A549 (cell line): Measurements from ENCODE around the gene PXK. TPM values are rescaled to one million over a fixed set of nuclear protein-coding genes. Genes with fewer than 3 reads are reported as not detected.

ENCODE experiments used
- ATAC-seq, 2 experiments: fragments of 200-7000 bp in 1 of 2; fragments of >200 bp in 1 of 2; cut with Nextera tagmentation in 1 of 2; cut with Tn5 transposase in 1 of 2; 3 replicates each; pipeline versions ENCODE4 v1.8.0 to v1.9.1; 2018 to 2020; ENCODE audit warnings: mild to moderate bottlenecking in 1 of 2, moderate library complexity in 1 of 2
- CTCF ChIA-PET: fragments of 300-600 bp; sonication (Branson Sonifier 250); formaldehyde crosslinking; extraction: SDS; loops from one replicate; lab custom pipeline; 2021; ENCODE audit warnings: antibody characterized with exemption, inconsistent platforms; lab: Yijun Ruan, JAX
- POLR2A ChIA-PET: fragments of 350-600 bp; formaldehyde crosslinking; extraction: SDS; loops from one replicate; lab custom pipeline; 2021; ENCODE audit warnings: antibody characterized with exemption, inconsistent platforms; lab: Yijun Ruan, JAX
- DNase-seq, 2 experiments: peaks; one replicate each; pipeline versions ENCODE4 v3.0.0 to v3.0.0-alpha.2; 2011 to 2016; ENCODE audit warnings: low read depth in 1 of 2, low spot score in 1 of 2
- FAIRE-seq: peaks from 2 replicates; lab custom pipeline; 2011; peaks lifted over from hg19 to GRCh38; lab: Jason Lieb, UNC
- H3K27ac ChIP-seq, 2 experiments: fragments of >200 bp; sonication (Bioruptor Twin); formaldehyde crosslinking; 3 replicates each; pipeline ENCODE4 v1.5.1; 2016 to 2017
- H3K4me1 ChIP-seq: fragments of >200 bp; sonication (Bioruptor Twin); formaldehyde crosslinking; 3 replicates; pipeline ENCODE4 v1.6.1; 2016
- H3K4me2 ChIP-seq: fragments of >200 bp; sonication (Bioruptor Twin); formaldehyde crosslinking; 3 replicates; pipeline ENCODE4 v1.6.1; 2016
- H3K4me3 ChIP-seq: fragments of >200 bp; sonication (Bioruptor Twin); formaldehyde crosslinking; 3 replicates; pipeline ENCODE4 v1.5.1; 2016
- H3K9me3 ChIP-seq: fragments of >200 bp; sonication (Bioruptor Twin); formaldehyde crosslinking; 3 replicates; pipeline ENCODE4 v1.6.1; 2016
- ATOH8 ChIP-seq: fragments of 250-450 bp; sonication (Bioruptor Pico); IDR thresholded peaks from 2 replicates; pipeline ENCODE4 v1.5.0; 2020; ENCODE audit warnings: low read depth, mild to moderate bottlenecking, moderate library complexity
- BHLHE40 ChIP-seq: IDR thresholded peaks from 2 replicates; pipeline ENCODE4 v1.6.1; 2012; ENCODE audit warnings: low read depth, low read length, inconsistent platforms
- CEBPB ChIP-seq, 2 experiments: fragments of >200 bp in 1 of 2; sonication (Bioruptor Twin) in 1 of 2; formaldehyde crosslinking in 1 of 2; IDR thresholded peaks; 2 replicates each; pipeline ENCODE4 v1.6.1; 2012 to 2016
- CHD2 ChIP-seq: fragments of 150-350 bp; IDR thresholded peaks from 2 replicates; pipeline ENCODE4 v1.6.1; 2014; ENCODE audit warnings: low read length; ENCODE audit not compliant: partially characterized antibody
- CHD4 ChIP-seq: fragments of 200-600 bp; sonication (generic); IDR thresholded peaks from 2 replicates; pipeline ENCODE4 v1.6.1; 2016; ENCODE audit warnings: antibody characterized with exemption, mild to moderate bottlenecking, borderline replicate concordance
- E2F6 ChIP-seq: IDR thresholded peaks from 2 replicates; pipeline ENCODE4 v1.6.1; 2012; ENCODE audit warnings: low read depth, borderline replicate concordance
- EHF ChIP-seq: fragments of 250-450 bp; sonication (Bioruptor Pico); IDR thresholded peaks from 2 replicates; pipeline ENCODE4 v1.5.0; 2020; ENCODE audit warnings: mild to moderate bottlenecking
- EHMT2 ChIP-seq: fragments of 200-600 bp; sonication (generic); IDR thresholded peaks from 2 replicates; pipeline ENCODE4 v1.6.1; 2016; ENCODE audit warnings: antibody characterized with exemption, low read depth, mild to moderate bottlenecking, moderate library complexity
- ELK1 ChIP-seq: fragments of 150-350 bp; IDR thresholded peaks from 2 replicates; pipeline ENCODE4 v1.6.1; 2014; ENCODE audit warnings: low read depth, mild to moderate bottlenecking, low read length
- EP300 ChIP-seq, 2 experiments: fragments of >200 bp; sonication (Bioruptor Twin); formaldehyde crosslinking; IDR thresholded peaks; 2 replicates in 1 of 2; 3 replicates in 1 of 2; pipeline ENCODE4 v1.6.1; 2016 to 2017
- ESRRA ChIP-seq: fragments of 150-350 bp; IDR thresholded peaks from 2 replicates; pipeline ENCODE4 v1.6.1; 2014; ENCODE audit warnings: mild to moderate bottlenecking, low read length, borderline replicate concordance
- HES2 ChIP-seq: fragments of >200 bp; sonication (Bioruptor Twin); formaldehyde crosslinking; IDR thresholded peaks from 2 replicates; pipeline ENCODE4 v1.6.1; 2016
- HEYL ChIP-seq: fragments of 250-450 bp; sonication (Bioruptor Pico); IDR thresholded peaks from 2 replicates; pipeline ENCODE4 v1.8.0; 2021; ENCODE audit warnings: mild to moderate bottlenecking, moderate library complexity
- HOXA7 ChIP-seq: fragments of 250-450 bp; sonication (Bioruptor Pico); IDR thresholded peaks from 2 replicates; pipeline ENCODE4 v1.5.0; 2020; ENCODE audit warnings: mild to moderate bottlenecking, moderate library complexity
- HOXB13 ChIP-seq: fragments of 250-450 bp; sonication (Bioruptor Pico); IDR thresholded peaks from 2 replicates; pipeline ENCODE4 v1.5.0; 2020; ENCODE audit warnings: low read depth, mild to moderate bottlenecking, moderate library complexity
- KDM1A ChIP-seq: fragments of 200-600 bp; sonication (generic); IDR thresholded peaks from 2 replicates; pipeline ENCODE4 v1.6.1; 2016; ENCODE audit warnings: low read depth, mild to moderate bottlenecking
- KDM5A ChIP-seq: fragments of 200-600 bp; sonication (generic); IDR thresholded peaks from 2 replicates; pipeline ENCODE4 v1.6.1; 2016; ENCODE audit warnings: antibody characterized with exemption, mild to moderate bottlenecking
- MAFK ChIP-seq: fragments of 450-650 bp; IDR thresholded peaks from 2 replicates; pipeline ENCODE4 v1.6.1; 2014; ENCODE audit not compliant: partially characterized antibody
- NPAS2 ChIP-seq: fragments of 250-450 bp; sonication (Bioruptor Pico); IDR thresholded peaks from 2 replicates; pipeline ENCODE4 v1.8.0; 2022; ENCODE audit warnings: mild to moderate bottlenecking, moderate library complexity, borderline replicate concordance
- POLR2A ChIP-seq: IDR thresholded peaks from 2 replicates; pipeline ENCODE4 v1.6.1; 2012; ENCODE audit warnings: mild to moderate bottlenecking, low read length
- POLR2AphosphoS2 ChIP-seq: conservative IDR thresholded peaks from 2 replicates; pipeline ENCODE4 v1.6.1; 2012; ENCODE audit warnings: low read length, improper control_type of control experiment, inconsistent platforms
- RARB ChIP-seq: fragments of 250-450 bp; sonication (Bioruptor Pico); IDR thresholded peaks from 2 replicates; pipeline ENCODE4 v1.8.0; 2021; ENCODE audit warnings: mild to moderate bottlenecking, moderate library complexity
- REST ChIP-seq: fragments of 200-600 bp; sonication (generic); IDR thresholded peaks from 2 replicates; pipeline ENCODE4 v1.6.1; 2016; ENCODE audit warnings: antibody characterized with exemption, mild to moderate bottlenecking, moderate library complexity
- TFCP2L1 ChIP-seq: fragments of 250-450 bp; sonication (Bioruptor Pico); IDR thresholded peaks from 2 replicates; pipeline ENCODE4 v1.5.0; 2021; ENCODE audit warnings: mild to moderate bottlenecking
- ZC3H11A ChIP-seq: fragments of 450-650 bp; IDR thresholded peaks from 2 replicates; pipeline ENCODE4 v1.6.1; 2014; ENCODE audit warnings: antibody characterized with exemption, mild to moderate bottlenecking
- ZFP36 ChIP-seq: fragments of 450-650 bp; IDR thresholded peaks from 2 replicates; pipeline ENCODE4 v1.6.1; 2014; ENCODE audit warnings: borderline replicate concordance; ENCODE audit not compliant: partially characterized antibody
- ZNF302 ChIP-seq: fragments of 250-450 bp; sonication (Bioruptor Pico); IDR thresholded peaks from 2 replicates; pipeline ENCODE4 v1.9.0; 2021; ENCODE audit warnings: inconsistent platforms, mild to moderate bottlenecking, moderate library complexity
- WGBS: methylation state at CpG from one replicate; pipeline ENCODE4 v1.1.6; 2017; ENCODE audit errors: missing lambda C conversion rate; 5-methylcytosine and 5-hydroxymethylcytosine counted together
- polyA plus RNA-seq, 4 experiments: library from polyadenylated mRNA; depleted of rRNA in 3 of 4; stranded (reverse); fragments of >200 nt; fragmentation: RNase III in 1 of 4; extraction: RNeasy Plus Mini Kit Qiagen cat#74134 plus additional on column Dnase treatment in 1 of 4; gene quantifications; 2 replicates in 3 of 4; 3 replicates in 1 of 4; pipeline ENCODE4 v1.2.3, GENCODE V29; 2011 to 2017

Gene PXK
- polyA plus RNA-seq, 2 of the 4 experiments (the other 2 are of a cell fraction): 4.4 to 10.5 TPM

GRCh38 chr3:58353722-58354553, 21.2 kb downstream of the PXK start:
- Histone ChIP-seq H3K4me1 (no peaks in the 10 kb centered on the region), H3K9me3 (no peaks in the 10 kb centered on the region), H3K27ac (no peak overlapping the region), H3K4me2 (no peak overlapping the region), H3K4me3 (no peak overlapping the region)
- ATAC-seq (peak in 1 of 2 experiments; percentile 42; a peak in 1 of 6 replicates), FAIRE-seq (no peak), DNase-seq (no peak)
- TF ChIP-seq EHF (CRISPR knock-in tag) (no peak), EP300 (IDR thresholded peaks at IDR 0.05) (no peak), ATOH8 (no peak), ELK1 (no peak), POLR2A (no peak), BHLHE40 (no peak), CEBPB (IDR thresholded peaks at IDR 0.05) (no peak), HES2 (no peak), EHMT2 (no peak), ZNF302 (CRISPR knock-in tag) (no peak), KDM1A (no peak), CHD2 (no peak), REST (no peak), KDM5A (no peak), POLR2AphosphoS2 (no peak)
- ChIA-PET POLR2A (interaction anchor here (0.7 kb wide), 1 partner anchor 556 kb away, joined by 3 read pairs; no protein-coding TSS in a partner anchor), CTCF (no interaction called here)
- 86% methylated on average over 8 of the region's 8 CpGs for WGBS

GRCh38 chr3:58355179-58355578, 22.5 kb downstream of the PXK start:
- WGBS: 83% methylated on average over 8 of the region's 8 CpGs
- DNase-seq: no peak
- no peak overlapping the region for H3K27ac ChIP-seq
- no peak overlapping the region for H3K4me3 ChIP-seq
- ChIA-PET CTCF (no interaction called here), POLR2A (no interaction called here)
- no peaks in the 10 kb centered on the region for H3K9me3 ChIP-seq
- no peak overlapping the region for H3K4me2 ChIP-seq
- FAIRE-seq: no peak
- TF ChIP-seq BHLHE40 (no peak), HOXB13 (CRISPR knock-in tag) (no peak), ZC3H11A (no peak)
- no peak for ATAC-seq
- H3K4me1 ChIP-seq: no peaks in the 10 kb centered on the region

- no peak for ATAC-seq
- H3K27ac ChIP-seq: no peak overlapping the region
- no peaks in the 10 kb centered on the region for H3K4me1 ChIP-seq
- no peak overlapping the region for H3K4me2 ChIP-seq
- H3K4me3 ChIP-seq: no peak overlapping the region
- no peaks in the 10 kb centered on the region for H3K9me3 ChIP-seq
- 52% methylated on average over 4 of the region's 4 CpGs for WGBS
- DNase-seq: no peak
- FAIRE-seq: no peak
- ChIA-PET CTCF (interaction anchor here (1.0 kb wide), 1 partner anchor 50 kb away, joined by 3 read pairs; no protein-coding TSS in a partner anchor), POLR2A (no interaction called here)
- TF ChIP-seq ESRRA: no peak
- TF ChIP-seq E2F6: no peak
- TF ChIP-seq HES2: no peak
- TF ChIP-seq POLR2A: no peak
- TF ChIP-seq CHD4: no peak
- no peak for TF ChIP-seq HOXA7 (CRISPR knock-in tag)
- TF ChIP-seq POLR2AphosphoS2: no peak
- no peak for TF ChIP-seq TFCP2L1 (CRISPR knock-in tag)
- no peak for TF ChIP-seq ZFP36
- no peak for TF ChIP-seq RARB
- TF ChIP-seq HEYL: no peak
- TF ChIP-seq BHLHE40: no peak
- no peak for TF ChIP-seq NPAS2
- no peak for TF ChIP-seq MAFK
- TF ChIP-seq HOXB13 (CRISPR knock-in tag): no peak
These were observed 23.4 kb downstream of the PXK start for GRCh38 chr3:58356054-58356453.
